HPDE6-E6E7 (cell line): ENCODE data around the gene NOTUM.
"Not testable (repeated sequence)": the region's sequence is repeated elsewhere in the genome, so short reads cannot be mapped to it uniquely, and the experiment has no call there.

Experiments
- DNase-seq: peaks from one replicate; pipeline ENCODE4 v3.0.0; 2011; ENCODE audit warnings: missing footprints; ENCODE audit errors: extremely low spot score

NOTUM gene

GRCh38 chr17:81957691-81958432 lies 3.1 kb downstream of the NOTUM start:
- no peak for DNase-seq

GRCh38 chr17:81956607-81957589 lies 4.1 kb downstream of the NOTUM start:
- no peak for DNase-seq

GRCh38 chr17:81955756-81956544 lies 5.0 kb downstream of the NOTUM start:
- DNase-seq: no peak

- no peak for DNase-seq
Measured at GRCh38 chr17:81955058-81955681, 5.8 kb downstream of the NOTUM start.

GRCh38 chr17:81954131-81955057 lies 6.6 kb downstream of the NOTUM start:
- DNase-seq: no peak

GRCh38 chr17:81953443-81953842 lies 7.5 kb downstream of the NOTUM start:
- not testable (repeated sequence) for DNase-seq

- no peak for DNase-seq
Measured at GRCh38 chr17:81952792-81953228, 8.2 kb downstream of the NOTUM start.

GRCh38 chr17:81951785-81952684 lies 9.0 kb downstream of the NOTUM start:
- DNase-seq: no peak

- no peak for DNase-seq
Measured at GRCh38 chr17:81950501-81950900, 10.5 kb downstream of the NOTUM start.

GRCh38 chr17:81948635-81949378 lies 12.2 kb downstream of the NOTUM start:
- no peak for DNase-seq

GRCh38 chr17:81947189-81947588 lies 13.8 kb downstream of the NOTUM start, which contains the start of gene MYADML2:
Gene MYADML2 (minus strand): TSS chr17:81947233. CDS start chr17:81941741, 5,492 bp downstream.
- no peak for DNase-seq

GRCh38 chr17:81944858-81945257 lies 16.1 kb downstream of the NOTUM start:
- DNase-seq: no peak

GRCh38 chr17:81942167-81942553 lies 18.8 kb downstream of the NOTUM start:
- no peak for DNase-seq

- DNase-seq: no peak
Measured at GRCh38 chr17:81941484-81942166, 19.4 kb downstream of the NOTUM start.

GRCh38 chr17:81940538-81941483 lies 20.2 kb downstream of the NOTUM start:
- DNase-seq: no peak

GRCh38 chr17:81939881-81940385 lies 21.1 kb downstream of the NOTUM start:
- DNase-seq: no peak
